Esophagus squamous epithelium (tissue), 5 donors: ENCODE data around the gene TBC1D2B. TPM values are rescaled to one million over a fixed set of nuclear protein-coding genes. Genes with fewer than 3 reads are reported as not detected.

ENCODE experiments used
- DNase-seq: peaks from one replicate; lab custom pipeline; 2025; lab: John Stamatoyannopoulos, UW
- H3K27ac ChIP-seq, 4 donors: fragments of 200-600 bp; sonication (generic); one replicate each; pipeline ENCODE4 v1.5.1; 2016 to 2019; ENCODE audit warnings: mild to moderate bottlenecking in 1 of 4
- H3K27me3 ChIP-seq, 4 donors: fragments of 200-600 bp; sonication (generic); 1 replicate in 3 of 4; 2 replicates in 1 of 4; pipeline versions ENCODE4 v1.5.1 to v1.6.0; 2017 to 2021; ENCODE audit warnings: antibody characterized with exemption in 1 of 4
- H3K36me3 ChIP-seq, 3 donors: fragments of 200-600 bp; sonication (generic); one replicate each; pipeline ENCODE4 v1.5.1; 2016 to 2019
- H3K4me1 ChIP-seq, 3 donors: fragments of 200-600 bp; sonication (generic); one replicate each; pipeline ENCODE4 v1.5.1; 2017 to 2019
- H3K4me3 ChIP-seq, 4 donors: fragments of 200-600 bp; sonication (generic); 1 replicate in 3 of 4; 2 replicates in 1 of 4; pipeline ENCODE4 v1.5.1; 2016 to 2019; ENCODE audit warnings: mild to moderate bottlenecking in 2 of 4, moderate library complexity in 1 of 4
- H3K9me3 ChIP-seq, 3 donors: fragments of 200-600 bp; sonication (generic); one replicate each; pipeline ENCODE4 v1.5.1; 2016 to 2019
- POLR2A ChIP-seq, 4 donors: fragments of 450-650 bp; IDR thresholded peaks; one replicate each; pipeline ENCODE4 v1.6.1; 2017; ENCODE audit warnings: antibody characterized with exemption in 4 of 4, mild to moderate bottlenecking in 4 of 4, moderate library complexity in 3 of 4
- WGBS, 2 donors: methylation state at CpG; one replicate each; pipeline ENCODE4 v1.1.5; 2018; 5-methylcytosine and 5-hydroxymethylcytosine counted together
- intact Hi-C: fragments of 100-400 bp; cut with DNase I; formaldehyde crosslinking; loops from one replicate; pipeline ENCODE4 v1.15.0; 2022
- total RNA-seq, 4 donors: library from RNA; depleted of rRNA; stranded (reverse); fragments of >200 nt; gene quantifications; one replicate each; pipeline ENCODE4 v1.1.0, GENCODE V29; 2016
- TF ChIP-seq, protein P1 (sequence below), 6 experiments: fragments of 450-650 bp in 4 of 6; fragments of 200-600 bp in 2 of 6; sonication (generic) in 2 of 6; IDR thresholded peaks; one replicate each; pipeline ENCODE4 v1.5.1; 2016 to 2019; ENCODE audit warnings: antibody characterized with exemption in 6 of 6, mild to moderate bottlenecking in 4 of 6, moderate library complexity in 4 of 6
- donor health status: DM: yes; HTN: yes; CAD: no.

The TBC1D2B gene
- total RNA-seq, 4 donors from 2014 or later: 13.0 to 30.7 (median 17.8) TPM

GRCh38 chr15:78018946-78019644 lies 58.4 kb downstream of the TBC1D2B start:
- TF ChIP-seq, protein P1, sequence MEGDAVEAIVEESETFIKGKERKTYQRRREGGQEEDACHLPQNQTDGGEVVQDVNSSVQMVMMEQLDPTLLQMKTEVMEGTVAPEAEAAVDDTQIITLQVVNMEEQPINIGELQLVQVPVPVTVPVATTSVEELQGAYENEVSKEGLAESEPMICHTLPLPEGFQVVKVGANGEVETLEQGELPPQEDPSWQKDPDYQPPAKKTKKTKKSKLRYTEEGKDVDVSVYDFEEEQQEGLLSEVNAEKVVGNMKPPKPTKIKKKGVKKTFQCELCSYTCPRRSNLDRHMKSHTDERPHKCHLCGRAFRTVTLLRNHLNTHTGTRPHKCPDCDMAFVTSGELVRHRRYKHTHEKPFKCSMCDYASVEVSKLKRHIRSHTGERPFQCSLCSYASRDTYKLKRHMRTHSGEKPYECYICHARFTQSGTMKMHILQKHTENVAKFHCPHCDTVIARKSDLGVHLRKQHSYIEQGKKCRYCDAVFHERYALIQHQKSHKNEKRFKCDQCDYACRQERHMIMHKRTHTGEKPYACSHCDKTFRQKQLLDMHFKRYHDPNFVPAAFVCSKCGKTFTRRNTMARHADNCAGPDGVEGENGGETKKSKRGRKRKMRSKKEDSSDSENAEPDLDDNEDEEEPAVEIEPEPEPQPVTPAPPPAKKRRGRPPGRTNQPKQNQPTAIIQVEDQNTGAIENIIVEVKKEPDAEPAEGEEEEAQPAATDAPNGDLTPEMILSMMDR (IDR thresholded peaks at IDR 0.05): no peak
- TF ChIP-seq POLR2A (IDR thresholded peaks at IDR 0.05): no peak
- peak overlapping the region in 3 of 4 donors; percentile 1 to 53 (median 32) for H3K27ac ChIP-seq
- H3K9me3 ChIP-seq: no peaks in the 10 kb centered on the region
- H3K36me3 ChIP-seq: peaks cover 4 to 84% (median 13%) of the 10 kb centered on the region in 3 donors
- peaks cover 0 to 34% (median 13%) of the 10 kb centered on the region in 3 donors for H3K4me1 ChIP-seq
- no peak for DNase-seq
- no peaks in the 10 kb centered on the region for H3K27me3 ChIP-seq
- no peak overlapping the region for H3K4me3 ChIP-seq
- 48 to 61% methylated on average over 9 to 10 of the region's 11 CpGs for WGBS, 2 donors
- intact Hi-C loops: no loop called here

DNA sequence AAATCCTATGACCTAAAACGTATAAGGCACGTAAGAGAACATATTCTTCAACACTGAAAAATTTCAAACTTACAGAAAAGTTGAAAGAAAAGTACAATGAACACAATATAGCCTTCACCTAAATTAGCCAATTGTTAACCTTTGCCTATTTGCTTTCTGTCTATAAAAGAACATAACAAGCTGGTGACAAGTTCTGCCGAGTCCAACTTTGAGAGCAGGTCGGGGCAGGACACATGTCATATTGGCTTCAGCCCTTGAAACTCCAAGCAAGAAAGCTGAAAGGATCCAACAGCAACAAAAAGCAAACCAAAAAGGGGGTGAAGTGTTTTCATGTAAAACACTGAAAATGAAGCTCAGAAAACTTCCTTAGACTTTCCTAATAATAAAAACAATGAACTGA lies 59.1 kb downstream of the TBC1D2B start:
- intact Hi-C loops: no loop called here
- TF ChIP-seq POLR2A (IDR thresholded peaks at IDR 0.05): no peak
- TF ChIP-seq, protein P1 (IDR thresholded peaks at IDR 0.05): no peak
- peaks cover 0 to 28% (median 8%) of the 10 kb centered on the region in 3 donors for H3K4me1 ChIP-seq
- WGBS, 2 donors: 41 to 60% methylated on average over 4 of the region's 4 CpGs
- H3K27ac ChIP-seq: peak overlapping the region in 2 of 4 donors; percentile 32 to 53
- H3K9me3 ChIP-seq: no peaks in the 10 kb centered on the region
- H3K36me3 ChIP-seq: peaks cover 4 to 84% (median 13%) of the 10 kb centered on the region in 3 donors
- DNase-seq: no peak
- no peak overlapping the region for H3K4me3 ChIP-seq
- no peaks in the 10 kb centered on the region for H3K27me3 ChIP-seq

- intact Hi-C loops: no loop called here
Observed at GRCh38 chr15:78016860-78017259, 60.7 kb downstream of the TBC1D2B start.

GRCh38 chr15:78012643-78013077 lies 64.9 kb downstream of the TBC1D2B start:
- no peaks in the 10 kb centered on the region for H3K9me3 ChIP-seq
- no peak for DNase-seq
- intact Hi-C loops: no loop called here
- peaks cover 10 to 100% (median 31%) of the 10 kb centered on the region in 3 donors for H3K36me3 ChIP-seq
- no peak for TF ChIP-seq POLR2A (IDR thresholded peaks at IDR 0.05)
- TF ChIP-seq, protein P1 (IDR thresholded peaks at IDR 0.05): no peak
- no peaks in the 10 kb centered on the region for H3K27me3 ChIP-seq
- WGBS, 2 donors: 42 to 70% methylated on average over 8 of the region's 8 CpGs
- peaks cover 0 to 25% (median 7%) of the 10 kb centered on the region in 3 donors for H3K4me1 ChIP-seq
- peak overlapping the region in 1 of 4 donors; percentile 45 for H3K27ac ChIP-seq
- no peak overlapping the region for H3K4me3 ChIP-seq

More at GRCh38 chr15:78016860-78017259, 60.7 kb downstream of the TBC1D2B start:
- TF ChIP-seq, protein P1 (IDR thresholded peaks at IDR 0.05): no peak
- no peak for TF ChIP-seq POLR2A (IDR thresholded peaks at IDR 0.05)
- 64 to 67% methylated on average over 1 of the region's 1 CpG for WGBS, 2 donors
- Histone ChIP-seq H3K9me3 (no peaks in the 10 kb centered on the region), H3K36me3 (peaks cover 9 to 84% (median 23%) of the 10 kb centered on the region in 3 donors), H3K27ac (no peak overlapping the region), H3K4me1 (peaks cover 0 to 34% (median 3%) of the 10 kb centered on the region in 3 donors), H3K4me3 (no peak overlapping the region), H3K27me3 (no peaks in the 10 kb centered on the region)
- DNase-seq: no peak

GRCh38 chr15:78010067-78010466 lies 67.4 kb downstream of the TBC1D2B start:
- Histone ChIP-seq H3K4me3 (no peak overlapping the region), H3K27ac (no peak overlapping the region), H3K36me3 (peaks cover 6 to 91% (median 29%) of the 10 kb centered on the region in 3 donors), H3K27me3 (no peaks in the 10 kb centered on the region), H3K4me1 (peaks cover 0 to 46% (median 16%) of the 10 kb centered on the region in 3 donors), H3K9me3 (no peaks in the 10 kb centered on the region)
- intact Hi-C loops: no loop called here
- WGBS, 2 donors: 68 to 86% methylated on average over 4 of the region's 4 CpGs
- TF ChIP-seq, protein P1 (IDR thresholded peaks at IDR 0.05): no peak
- no peak for TF ChIP-seq POLR2A (IDR thresholded peaks at IDR 0.05)
- no peak for DNase-seq
